ENCODE data around the gene DOCK10.

The DOCK10 gene

GRCh38 chr2:225041207-225041850, 939 bp downstream of the DOCK10 start:
- peak in 1 of 3 experiments; percentile 38 for DNase-seq (ENCODE audit: low read depth in 3 of 3)

GRCh38 chr2:225040856-225041206, 1.4 kb downstream of the DOCK10 start:
- peak in 1 of 3 experiments; percentile 18 for DNase-seq (ENCODE audit: low read depth in 3 of 3)

- DNase-seq (ENCODE audit: low read depth in 3 of 3) = no peak
Observed at GRCh38 chr2:225040142-225040541, 2.1 kb downstream of the DOCK10 start.

- DNase-seq (ENCODE audit: low read depth in 3 of 3) = no peak
Observed at GRCh38 chr2:225038231-225038523, 4.1 kb downstream of the DOCK10 start.

GRCh38 chr2:225037415-225038230, 4.6 kb downstream of the DOCK10 start:
- no peak for DNase-seq (ENCODE audit: low read depth in 3 of 3)

GRCh38 chr2:225036431-225036830, 5.8 kb downstream of the DOCK10 start:
- no peak for DNase-seq (ENCODE audit: low read depth in 3 of 3)

GRCh38 chr2:225033440-225034318, 8.6 kb downstream of the DOCK10 start:
- DNase-seq (ENCODE audit: low read depth in 3 of 3) = no peak

GRCh38 chr2:225032246-225032645, 10.0 kb downstream of the DOCK10 start:
- DNase-seq (ENCODE audit: low read depth in 3 of 3) = no peak

- DNase-seq (ENCODE audit: low read depth in 3 of 3) = no peak
Observed at GRCh38 chr2:225031599-225031998, 10.7 kb downstream of the DOCK10 start.

- no peak for DNase-seq (ENCODE audit: low read depth in 3 of 3)
Observed at GRCh38 chr2:225030893-225031292, 11.4 kb downstream of the DOCK10 start.

GRCh38 chr2:225030203-225030602, 12.1 kb downstream of the DOCK10 start:
- no peak for DNase-seq (ENCODE audit: low read depth in 3 of 3)

- no peak for DNase-seq (ENCODE audit: low read depth in 3 of 3)
Observed at GRCh38 chr2:225028572-225028971, 13.7 kb downstream of the DOCK10 start.

GRCh38 chr2:225027061-225027762, 15.1 kb downstream of the DOCK10 start:
- no peak for DNase-seq (ENCODE audit: low read depth in 3 of 3)

GRCh38 chr2:225025917-225026571, 16.2 kb downstream of the DOCK10 start:
- DNase-seq (ENCODE audit: low read depth in 3 of 3) = no peak

GRCh38 chr2:225022188-225022587, 20.1 kb downstream of the DOCK10 start:
- DNase-seq (ENCODE audit: low read depth in 3 of 3) = no peak

- DNase-seq (ENCODE audit: low read depth in 3 of 3) = no peak
Observed at GRCh38 chr2:225020168-225020849, 22.0 kb downstream of the DOCK10 start.

GRCh38 chr2:225019105-225019504, 23.2 kb downstream of the DOCK10 start:
- no peak for DNase-seq (ENCODE audit: low read depth in 3 of 3)

- no peak for DNase-seq (ENCODE audit: low read depth in 3 of 3)
Observed at GRCh38 chr2:225017713-225018112, 24.6 kb downstream of the DOCK10 start.

GRCh38 chr2:225017098-225017685, 25.1 kb downstream of the DOCK10 start:
- DNase-seq (ENCODE audit: low read depth in 3 of 3) = no peak
